ENCODE data around the gene BAZ2B.

The BAZ2B gene

GRCh38 chr2:159283529-159283928, 332.8 kb downstream of the BAZ2B start:
- FAIRE-seq (no peak), DNase-seq (ENCODE audit: insufficient read length, low spot score) (no peak)
- TF ChIP-seq TAF1 (IDR thresholded peaks at IDR 0.05; ENCODE audit: low read depth, low read length) (no peak), POLR2AphosphoS5 (IDR thresholded peaks at IDR 0.05; ENCODE audit: low read depth, low read length) (no peak), POU2F2 (IDR thresholded peaks at IDR 0.05; ENCODE audit: low read depth, low read length) (no peak)

- no peak for FAIRE-seq
- TF ChIP-seq PAX5 (IDR thresholded peaks at IDR 0.05; ENCODE audit: insufficient read depth, low read length, severe bottlenecking) (no peak), SPI1 (IDR thresholded peaks at IDR 0.05; ENCODE audit: low read depth, low read length) (no peak), POLR2A (IDR thresholded peaks at IDR 0.05; ENCODE audit: low read depth, low read length) (no peak), POLR2AphosphoS5 (IDR thresholded peaks at IDR 0.05; ENCODE audit: low read depth, low read length) (no peak), TAF1 (IDR thresholded peaks at IDR 0.05; ENCODE audit: low read depth, low read length) (no peak), POU2F2 (IDR thresholded peaks at IDR 0.05; ENCODE audit: low read depth, low read length) (no peak)
Observed at GRCh38 chr2:159281002-159281401, 335.3 kb downstream of the BAZ2B start.

GRCh38 chr2:159279700-159280099, 336.6 kb downstream of the BAZ2B start:
- no peak for FAIRE-seq
- no peak for TF ChIP-seq PAX5 (IDR thresholded peaks at IDR 0.05; ENCODE audit: insufficient read depth, low read length, severe bottlenecking)
- no peak for TF ChIP-seq POU2F2 (IDR thresholded peaks at IDR 0.05; ENCODE audit: low read depth, low read length)
- no peak for TF ChIP-seq POLR2AphosphoS5 (IDR thresholded peaks at IDR 0.05; ENCODE audit: low read depth, low read length)
- no peak for TF ChIP-seq SPI1 (IDR thresholded peaks at IDR 0.05; ENCODE audit: low read depth, low read length)
- no peak for TF ChIP-seq TAF1 (IDR thresholded peaks at IDR 0.05; ENCODE audit: low read depth, low read length)
- no peak for TF ChIP-seq POLR2A (IDR thresholded peaks at IDR 0.05; ENCODE audit: low read depth, low read length)
- no peak for DNase-seq (ENCODE audit: insufficient read length, low spot score)

More at GRCh38 chr2:159281002-159281401, 335.3 kb downstream of the BAZ2B start:
- DNase-seq (ENCODE audit: insufficient read length, low spot score): no peak

GRCh38 chr2:159275111-159275510, 341.2 kb downstream of the BAZ2B start:
- no peak for DNase-seq (ENCODE audit: insufficient read length, low spot score)
- FAIRE-seq: no peak
- TF ChIP-seq TAF1 (IDR thresholded peaks at IDR 0.05; ENCODE audit: low read depth, low read length) (no peak), POU2F2 (IDR thresholded peaks at IDR 0.05; ENCODE audit: low read depth, low read length) (no peak), POLR2AphosphoS5 (IDR thresholded peaks at IDR 0.05; ENCODE audit: low read depth, low read length) (no peak), SPI1 (IDR thresholded peaks at IDR 0.05; ENCODE audit: low read depth, low read length) (no peak), PAX5 (IDR thresholded peaks at IDR 0.05; ENCODE audit: insufficient read depth, low read length, severe bottlenecking) (no peak), POLR2A (IDR thresholded peaks at IDR 0.05; ENCODE audit: low read depth, low read length) (no peak)

GRCh38 chr2:159272156-159272555, 344.2 kb downstream of the BAZ2B start:
- TF ChIP-seq TAF1 (IDR thresholded peaks at IDR 0.05; ENCODE audit: low read depth, low read length) (no peak), POLR2AphosphoS5 (IDR thresholded peaks at IDR 0.05; ENCODE audit: low read depth, low read length) (no peak), POU2F2 (IDR thresholded peaks at IDR 0.05; ENCODE audit: low read depth, low read length) (no peak), SPI1 (IDR thresholded peaks at IDR 0.05; ENCODE audit: low read depth, low read length) (no peak), PAX5 (IDR thresholded peaks at IDR 0.05; ENCODE audit: insufficient read depth, low read length, severe bottlenecking) (no peak), POLR2A (IDR thresholded peaks at IDR 0.05; ENCODE audit: low read depth, low read length) (no peak)
- DNase-seq (ENCODE audit: insufficient read length, low spot score): no peak
- no peak for FAIRE-seq

- FAIRE-seq (no peak), DNase-seq (ENCODE audit: insufficient read length, low spot score) (no peak)
- no peak for TF ChIP-seq PAX5 (IDR thresholded peaks at IDR 0.05; ENCODE audit: insufficient read depth, low read length, severe bottlenecking)
- no peak for TF ChIP-seq SPI1 (IDR thresholded peaks at IDR 0.05; ENCODE audit: low read depth, low read length)
- TF ChIP-seq POLR2AphosphoS5 (IDR thresholded peaks at IDR 0.05; ENCODE audit: low read depth, low read length): no peak
- TF ChIP-seq POLR2A (IDR thresholded peaks at IDR 0.05; ENCODE audit: low read depth, low read length): no peak
- TF ChIP-seq TAF1 (IDR thresholded peaks at IDR 0.05; ENCODE audit: low read depth, low read length): no peak
- TF ChIP-seq POU2F2 (IDR thresholded peaks at IDR 0.05; ENCODE audit: low read depth, low read length): no peak
Observed at GRCh38 chr2:159270744-159271379, 345.5 kb downstream of the BAZ2B start.
